Loucy (cell line): ENCODE data around the gene GOLGA7B.

Source experiments
- EZH2phosphoT487 ChIP-seq: fragments of 200-600 bp; IDR thresholded peaks from 2 replicates; pipeline ENCODE4 v1.6.1; 2018; ENCODE audit warnings: antibody characterized with exemption, mild to moderate bottlenecking, moderate library complexity, borderline replicate concordance
- TF ChIP-seq, protein P1 (sequence below): fragments of 200-600 bp; sonication (generic); conservative IDR thresholded peaks from 2 replicates; pipeline ENCODE4 v1.5.1; 2014; ENCODE audit warnings: mild to moderate bottlenecking, antibody characterized with exemption, low read length

DNA sequence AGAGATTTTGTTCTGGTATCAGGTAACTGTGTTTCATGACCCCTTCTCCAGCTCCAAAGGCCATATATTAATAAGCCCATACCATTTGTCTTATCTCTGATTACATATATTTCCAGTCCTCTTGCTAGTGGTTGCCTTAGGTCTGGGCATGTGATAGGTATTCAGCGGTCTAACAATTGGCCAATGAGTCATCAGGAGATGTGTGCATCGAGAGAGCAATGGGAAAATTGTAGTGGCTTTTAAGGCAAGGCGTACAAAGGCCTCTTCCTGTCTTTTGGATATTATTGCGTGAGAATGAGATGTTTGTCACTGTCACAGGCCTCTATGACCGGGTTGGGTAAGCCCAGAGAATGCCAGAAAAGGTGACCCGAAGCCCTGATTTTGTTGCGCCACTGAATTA is 39.2 kb upstream of the GOLGA7B start:
- TF ChIP-seq, protein P1, sequence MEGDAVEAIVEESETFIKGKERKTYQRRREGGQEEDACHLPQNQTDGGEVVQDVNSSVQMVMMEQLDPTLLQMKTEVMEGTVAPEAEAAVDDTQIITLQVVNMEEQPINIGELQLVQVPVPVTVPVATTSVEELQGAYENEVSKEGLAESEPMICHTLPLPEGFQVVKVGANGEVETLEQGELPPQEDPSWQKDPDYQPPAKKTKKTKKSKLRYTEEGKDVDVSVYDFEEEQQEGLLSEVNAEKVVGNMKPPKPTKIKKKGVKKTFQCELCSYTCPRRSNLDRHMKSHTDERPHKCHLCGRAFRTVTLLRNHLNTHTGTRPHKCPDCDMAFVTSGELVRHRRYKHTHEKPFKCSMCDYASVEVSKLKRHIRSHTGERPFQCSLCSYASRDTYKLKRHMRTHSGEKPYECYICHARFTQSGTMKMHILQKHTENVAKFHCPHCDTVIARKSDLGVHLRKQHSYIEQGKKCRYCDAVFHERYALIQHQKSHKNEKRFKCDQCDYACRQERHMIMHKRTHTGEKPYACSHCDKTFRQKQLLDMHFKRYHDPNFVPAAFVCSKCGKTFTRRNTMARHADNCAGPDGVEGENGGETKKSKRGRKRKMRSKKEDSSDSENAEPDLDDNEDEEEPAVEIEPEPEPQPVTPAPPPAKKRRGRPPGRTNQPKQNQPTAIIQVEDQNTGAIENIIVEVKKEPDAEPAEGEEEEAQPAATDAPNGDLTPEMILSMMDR = no peak
- no peak for TF ChIP-seq EZH2phosphoT487
